AG08396 (cell line): ENCODE measurements around the gene DCAF4L1.

Experiments used
- DNase-seq: peaks from one replicate; pipeline ENCODE4 v3.0.0; 2012; ENCODE audit warnings: low spot score, mixed read lengths

Gene DCAF4L1, protein sequence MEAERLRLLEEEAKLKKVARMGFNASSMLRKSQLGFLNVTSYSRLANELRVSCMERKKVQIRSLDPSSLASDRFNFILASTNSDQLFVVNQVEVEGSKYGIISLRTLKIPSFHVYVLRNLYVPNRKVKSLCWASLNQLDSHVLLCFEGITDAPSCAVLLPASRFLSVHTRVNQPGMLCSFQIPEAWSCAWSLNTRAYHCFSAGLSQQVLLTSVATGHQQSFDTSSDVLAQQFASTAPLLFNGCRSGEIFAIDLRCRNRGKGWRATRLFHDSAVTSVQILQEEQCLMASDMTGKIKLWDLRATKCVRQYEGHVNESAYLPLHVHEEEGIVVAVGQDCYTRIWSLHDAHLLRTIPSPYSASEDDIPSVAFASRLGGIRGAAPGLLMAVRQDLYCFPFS

GRCh38 chr4:41981456-41981855, at the start of gene DCAF4L1:
Gene DCAF4L1 (plus strand): TSS chr4:41981756. CDS start chr4:41981793, 37 bp downstream.
- DNase-seq: no peak

- no peak for DNase-seq
These were observed 48.6 kb upstream of the DCAF4L1 start for GRCh38 chr4:41932988-41933387.

- no peak for DNase-seq
These were observed 47.5 kb upstream of the DCAF4L1 start for GRCh38 chr4:41933997-41934503.

DNA sequence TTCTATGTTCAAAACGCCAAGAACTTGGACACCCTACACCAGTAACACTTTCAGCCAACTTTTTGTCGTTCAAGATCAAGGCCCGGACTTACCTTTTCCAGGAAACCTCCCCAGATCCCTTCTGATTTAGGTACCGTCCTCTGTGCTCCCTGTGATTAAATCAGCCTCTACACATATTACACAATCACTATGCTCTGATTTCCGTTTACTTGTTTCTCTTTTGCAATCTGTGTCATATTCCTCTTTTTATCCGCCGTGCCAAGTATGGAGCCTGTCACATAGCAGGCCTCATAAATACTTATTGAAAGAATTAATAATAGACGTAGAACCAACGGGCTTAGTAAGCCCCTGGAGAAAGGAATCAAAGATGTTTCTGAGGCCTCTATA, 47.0 kb upstream of the DCAF4L1 start:
- DNase-seq: no peak

DNA sequence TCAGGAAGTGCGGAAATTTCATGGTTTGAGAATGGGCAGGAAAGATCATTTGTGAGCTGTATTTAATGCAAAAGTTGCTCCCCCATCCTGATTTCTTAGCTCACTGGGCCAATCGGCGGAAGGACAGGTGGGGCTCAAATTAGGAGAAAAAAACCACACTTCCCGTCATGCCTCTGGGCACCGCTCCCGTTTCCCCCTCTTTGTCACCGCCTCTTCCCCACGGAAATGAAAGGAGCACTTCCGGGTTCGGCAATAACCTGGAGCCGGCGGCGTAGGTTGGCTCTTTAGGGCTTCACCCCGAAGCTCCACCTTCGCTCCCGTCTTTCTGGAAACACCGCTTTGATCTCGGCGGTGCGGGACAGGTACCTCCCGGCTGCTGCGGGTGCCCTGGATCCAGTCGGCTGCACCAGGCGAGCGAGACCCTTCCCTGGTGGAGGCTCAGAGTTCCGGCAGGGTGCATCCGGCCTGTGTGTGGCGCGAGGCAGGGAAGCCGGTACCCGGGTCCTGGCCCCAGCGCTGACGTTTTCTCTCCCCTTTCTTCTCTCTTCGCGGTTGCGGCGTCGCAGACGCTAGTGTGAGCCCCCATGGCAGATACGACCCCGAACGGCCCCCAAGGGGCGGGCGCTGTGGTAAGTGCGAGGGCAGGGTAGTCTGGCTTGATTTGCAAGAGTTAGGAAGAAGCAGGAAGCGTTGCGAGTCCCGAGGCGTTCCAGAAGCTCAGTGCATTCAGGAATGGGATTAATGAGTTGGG, 46.5 kb upstream of the DCAF4L1 start, which contains the start of gene TMEM33:
Gene TMEM33 (plus strand): TSS at position 529 of the 751 bp plus-strand sequence. CDS start 56 bp downstream, at position 585.
- DNase-seq: peak; percentile 85

- DNase-seq: peak; percentile 16
These were observed 45.9 kb upstream of the DCAF4L1 start for GRCh38 chr4:41935652-41936021.

GRCh38 chr4:41939016-41939626, 42.4 kb upstream of the DCAF4L1 start:
- no peak for DNase-seq

DNA sequence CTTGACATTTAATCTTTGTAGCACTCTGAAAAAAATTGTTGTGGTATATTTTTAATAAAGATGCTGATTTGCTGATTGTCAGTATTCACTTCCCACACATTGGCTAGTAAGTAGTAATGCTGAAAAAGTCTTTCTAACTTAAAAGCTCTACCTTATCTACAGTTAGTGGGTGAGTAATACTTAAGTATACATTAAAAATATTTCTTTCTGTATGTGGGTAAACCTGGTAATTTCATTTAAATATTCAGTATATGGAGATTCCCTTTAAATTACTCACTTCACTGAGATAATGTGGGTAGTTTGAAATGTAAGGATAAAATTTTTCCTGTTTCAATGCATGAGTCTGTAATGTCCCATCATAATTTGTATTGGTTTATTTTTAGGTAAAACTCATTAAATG, 40.7 kb upstream of the DCAF4L1 start:
- no peak for DNase-seq

GRCh38 chr4:41943506-41943905, 38.0 kb upstream of the DCAF4L1 start:
- no peak for DNase-seq

DNA sequence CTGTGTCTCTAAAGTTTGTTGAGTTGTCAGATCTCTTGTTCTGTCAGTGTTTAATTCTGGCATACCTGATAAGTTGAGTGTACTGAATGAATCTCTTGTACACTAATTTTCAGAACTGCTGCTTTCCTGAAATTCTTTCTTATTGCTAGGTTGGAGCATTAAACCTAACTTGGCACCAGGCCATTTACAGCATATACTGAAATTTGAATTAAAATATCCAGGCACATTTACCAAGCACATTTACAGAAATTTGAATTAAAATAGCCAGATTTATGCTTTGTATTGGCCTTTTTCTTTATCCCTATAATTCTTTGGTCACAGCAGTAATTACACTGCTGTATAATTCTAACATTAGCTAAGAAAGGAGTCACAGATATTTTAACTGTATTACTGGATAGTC, 37.5 kb upstream of the DCAF4L1 start:
- no peak for DNase-seq

DNA sequence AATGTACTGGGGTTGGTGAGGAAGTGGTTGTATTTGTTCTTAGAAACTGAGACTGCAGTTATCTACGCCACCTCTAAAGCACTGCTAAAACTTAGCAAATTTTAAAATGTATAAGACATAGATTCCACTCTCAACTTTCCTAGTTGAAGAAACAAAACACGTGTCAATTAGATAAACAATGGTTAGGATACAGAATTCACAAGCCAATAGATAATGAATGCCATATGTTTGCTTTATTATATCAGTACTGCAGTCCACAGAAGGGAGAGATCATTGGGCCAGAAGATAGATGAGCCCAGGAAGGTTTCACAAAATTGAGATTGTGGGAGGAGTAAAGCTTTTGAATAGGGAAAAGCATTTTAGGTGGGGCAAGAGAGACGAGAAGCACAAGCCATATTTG, 32.0 kb upstream of the DCAF4L1 start:
- no peak for DNase-seq

GRCh38 chr4:41957634-41958033, 23.9 kb upstream of the DCAF4L1 start:
- DNase-seq: no peak

- no peak for DNase-seq
These were observed 18.5 kb upstream of the DCAF4L1 start for GRCh38 chr4:41963105-41963504.

DNA sequence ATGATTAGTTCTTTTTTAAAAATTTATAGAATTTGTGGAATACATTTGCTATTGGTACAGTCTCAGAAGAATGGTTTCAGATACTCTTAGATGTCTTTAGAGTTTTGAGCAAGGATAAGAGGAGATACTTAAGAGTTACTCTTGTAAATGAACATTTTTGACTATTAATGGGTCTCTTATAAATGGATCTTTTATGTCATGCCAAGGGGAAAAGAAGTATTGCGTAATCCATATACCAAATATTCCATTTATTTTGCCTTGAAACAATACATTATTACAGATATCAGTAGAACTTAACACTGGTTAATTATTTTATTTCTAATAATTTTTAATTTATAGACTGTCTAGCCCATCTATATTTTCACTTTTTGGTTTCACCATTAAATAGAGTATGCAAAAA, 17.2 kb upstream of the DCAF4L1 start:
- no peak for DNase-seq

DNA sequence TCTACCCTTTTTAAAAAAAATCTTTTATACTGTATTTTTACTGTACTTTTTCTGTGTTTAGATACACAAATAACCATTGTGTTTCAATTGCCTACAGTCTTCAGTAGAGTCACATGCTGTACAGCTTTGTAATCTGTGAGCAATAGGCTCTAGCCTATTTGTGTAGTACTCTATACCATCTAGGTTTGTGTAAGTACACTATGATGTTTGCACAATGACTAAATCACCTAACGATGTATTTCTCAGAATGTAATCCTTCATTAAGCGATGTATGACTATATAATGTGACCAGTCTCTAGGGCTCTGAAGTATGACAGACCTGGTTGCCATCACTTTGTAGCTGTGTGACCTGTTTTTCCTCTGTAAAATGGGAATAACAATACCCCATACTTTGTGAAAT, 14.2 kb upstream of the DCAF4L1 start:
- no peak for DNase-seq

DNA sequence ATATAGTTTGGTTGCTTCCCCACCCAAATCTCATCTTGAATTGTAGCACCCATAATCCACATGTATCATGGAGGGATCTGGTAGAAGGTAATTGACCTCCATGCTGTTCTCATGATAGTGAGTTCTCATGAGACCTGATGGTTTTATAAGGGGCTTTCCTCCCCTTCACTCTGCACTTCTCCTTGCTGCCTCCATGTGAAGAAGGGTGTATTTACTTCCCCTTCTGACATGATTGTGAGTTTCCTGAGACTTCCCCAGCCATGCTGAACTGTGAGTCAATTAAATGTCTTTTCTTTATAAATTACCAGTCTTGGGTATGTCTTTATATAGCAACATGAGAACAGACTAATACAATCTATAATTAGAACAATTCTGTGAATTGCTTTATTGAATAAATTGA, 11.9 kb upstream of the DCAF4L1 start:
- no peak for DNase-seq

DNA sequence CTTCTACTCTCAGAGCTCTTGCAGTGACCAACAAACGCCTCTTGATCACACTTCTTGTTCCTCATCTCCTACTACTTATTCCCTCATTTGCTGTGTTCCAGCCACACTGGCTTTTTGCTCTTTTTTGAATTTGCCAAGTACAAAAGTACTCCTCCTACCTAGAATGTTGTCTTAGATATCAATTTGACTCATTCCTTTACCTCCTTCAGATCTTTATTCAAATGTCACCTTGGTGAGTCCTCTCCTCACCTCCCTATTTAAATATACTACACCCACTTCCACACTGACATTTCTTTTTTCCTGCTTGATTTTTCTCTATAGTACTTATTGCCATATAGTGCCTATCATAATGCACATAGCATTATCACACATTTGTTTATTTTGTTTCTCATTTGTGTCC, 6.2 kb upstream of the DCAF4L1 start:
- DNase-seq: no peak

GRCh38 chr4:41976775-41977516, 4.6 kb upstream of the DCAF4L1 start:
- DNase-seq: no peak

DNA sequence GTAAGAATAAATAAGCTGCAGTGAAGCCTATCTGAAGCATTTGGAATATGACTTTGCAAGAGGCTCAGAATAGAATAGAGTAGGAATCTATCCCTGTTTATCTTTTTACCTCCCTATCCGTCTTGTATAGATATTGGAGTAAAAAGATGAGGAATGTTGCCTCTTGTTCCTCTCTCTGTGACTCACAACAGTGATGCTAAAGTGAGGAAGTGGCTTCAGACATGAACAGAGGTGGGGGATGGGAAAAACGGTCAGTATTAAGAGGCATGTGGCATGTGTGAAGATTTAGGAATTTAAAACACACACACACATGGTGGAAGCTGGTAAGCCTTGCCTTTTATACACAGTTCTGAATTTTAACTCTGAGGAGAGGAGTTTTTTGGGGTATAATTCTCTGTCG, 3.8 kb upstream of the DCAF4L1 start:
- DNase-seq: peak; percentile 17

DNA sequence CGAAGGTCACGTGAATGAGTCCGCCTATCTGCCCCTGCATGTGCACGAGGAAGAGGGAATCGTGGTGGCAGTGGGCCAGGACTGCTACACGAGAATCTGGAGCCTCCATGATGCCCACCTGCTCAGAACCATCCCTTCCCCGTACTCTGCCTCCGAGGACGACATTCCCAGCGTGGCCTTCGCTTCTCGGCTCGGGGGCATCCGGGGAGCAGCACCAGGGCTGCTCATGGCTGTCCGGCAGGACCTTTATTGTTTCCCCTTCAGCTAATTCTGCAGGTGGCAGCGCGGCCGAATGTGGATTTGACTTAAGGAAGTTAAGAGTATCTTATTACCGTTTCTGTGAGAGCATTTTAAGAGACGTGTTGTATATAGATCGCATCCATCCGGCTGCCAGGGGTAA, 1.2 kb downstream of the DCAF4L1 start:
- no peak for DNase-seq

- no peak for DNase-seq
These were observed 3.6 kb downstream of the DCAF4L1 start for GRCh38 chr4:41985151-41985550.

- DNase-seq: no peak
These were observed 8.4 kb downstream of the DCAF4L1 start for GRCh38 chr4:41989994-41990364.
